Breast epithelium (tissue), 4 donors: Measurements from ENCODE around the gene FHIT. TPM values are rescaled to one million over a fixed set of nuclear protein-coding genes. Genes with fewer than 3 reads are reported as not detected.

Experiments
- DNase-seq, 2 donors: peaks; one replicate each; pipeline ENCODE4 v3.0.0-alpha.2; 2019; ENCODE audit warnings: low spot score in 2 of 2
- H3K27ac ChIP-seq, 2 donors: fragments of 200-600 bp; sonication (generic) in 1 of 2; one replicate each; pipeline ENCODE4 v1.5.1; 2016 to 2019; ENCODE audit warnings: mild to moderate bottlenecking in 1 of 2
- H3K27me3 ChIP-seq, 2 donors: fragments of 200-600 bp; sonication (generic) in 1 of 2; one replicate each; pipeline versions ENCODE4 v1.5.1 to v1.6.0; 2017 to 2019; ENCODE audit warnings: control low read depth in 1 of 2, mild to moderate bottlenecking in 1 of 2
- H3K36me3 ChIP-seq: fragments of 200-600 bp; one replicate; pipeline ENCODE4 v1.5.1; 2019
- H3K4me1 ChIP-seq, 2 donors: fragments of 200-600 bp; sonication (generic); one replicate each; pipeline ENCODE4 v1.5.1; 2016 to 2019; ENCODE audit warnings: control low read depth in 1 of 2
- H3K4me3 ChIP-seq, 3 donors: fragments of 200-600 bp; sonication (generic); 1 replicate in 2 of 3; 2 replicates in 1 of 3; pipeline ENCODE4 v1.5.1; 2016 to 2019; ENCODE audit warnings: mild to moderate bottlenecking in 3 of 3, moderate library complexity in 2 of 3
- H3K9me3 ChIP-seq, 2 donors: fragments of 200-600 bp; sonication (generic) in 1 of 2; one replicate each; pipeline ENCODE4 v1.5.1; 2016 to 2019; ENCODE audit warnings: control low read depth in 1 of 2
- CTCF ChIP-seq, 3 donors: fragments of 450-650 bp; IDR thresholded peaks; one replicate each; pipeline ENCODE4 v1.5.1; 2016 to 2017; ENCODE audit warnings: antibody characterized with exemption in 3 of 3, mild to moderate bottlenecking in 3 of 3, moderate library complexity in 3 of 3
- POLR2A ChIP-seq: fragments of 450-650 bp; IDR thresholded peaks from one replicate; pipeline ENCODE4 v1.6.1; 2016; ENCODE audit warnings: antibody characterized with exemption, mild to moderate bottlenecking, moderate library complexity
- POLR2AphosphoS5 ChIP-seq, 3 donors: sonication (generic); formaldehyde crosslinking; IDR thresholded peaks; one replicate each; pipeline ENCODE4 v1.6.1; 2017; ENCODE audit warnings: antibody characterized with exemption in 3 of 3
- intact Hi-C: fragments of 100-400 bp; cut with DNase I; formaldehyde crosslinking; loops from one replicate; pipeline ENCODE4 v1.15.1; 2023; ENCODE audit warnings: low total_unique reads
- total RNA-seq, 3 donors: library from RNA; depleted of rRNA; stranded (reverse); fragments of >200 nt; gene quantifications; one replicate each; pipeline ENCODE4 v1.1.0, GENCODE V29; 2016

The FHIT gene
- total RNA-seq, 3 donors from 2014 or later, result 9.0 to 19.2 (median 17.7) TPM

GRCh38 chr3:59885899-59886400 is 1365.3 kb downstream of the FHIT start:
- intact Hi-C loops, result no loop called here
- Histone ChIP-seq H3K4me3 (no peak overlapping the region), H3K9me3 (no peaks in the 10 kb centered on the region), H3K27ac (no peak overlapping the region), H3K36me3 (no peaks in the 10 kb centered on the region), H3K27me3 (no peaks in the 10 kb centered on the region), H3K4me1 (no peaks in the 10 kb centered on the region)
- DNase-seq, result no peak
- TF ChIP-seq CTCF (IDR thresholded peaks at IDR 0.05), result no peak
- no peak for TF ChIP-seq POLR2A
- TF ChIP-seq POLR2AphosphoS5 (IDR thresholded peaks at IDR 0.05), result no peak

GRCh38 chr3:59885101-59885500 is 1366.2 kb downstream of the FHIT start:
- Histone ChIP-seq H3K4me3 (no peak overlapping the region), H3K27ac (no peak overlapping the region), H3K4me1 (no peaks in the 10 kb centered on the region), H3K9me3 (no peaks in the 10 kb centered on the region), H3K36me3 (no peaks in the 10 kb centered on the region), H3K27me3 (no peaks in the 10 kb centered on the region)
- DNase-seq, result no peak
- intact Hi-C loops, result no loop called here
- TF ChIP-seq CTCF (IDR thresholded peaks at IDR 0.05) (no peak), POLR2A (no peak), POLR2AphosphoS5 (IDR thresholded peaks at IDR 0.05) (no peak)

- no peaks in the 10 kb centered on the region for H3K27me3 ChIP-seq
- no peaks in the 10 kb centered on the region for H3K36me3 ChIP-seq
- H3K4me1 ChIP-seq, result no peaks in the 10 kb centered on the region
- intact Hi-C loops, result no loop called here
- H3K27ac ChIP-seq, result no peak overlapping the region
- TF ChIP-seq POLR2AphosphoS5 (IDR thresholded peaks at IDR 0.05) (no peak), POLR2A (no peak), CTCF (IDR thresholded peaks at IDR 0.05) (no peak)
- DNase-seq, result no peak
- no peak overlapping the region for H3K4me3 ChIP-seq
- H3K9me3 ChIP-seq, result no peaks in the 10 kb centered on the region
Measured at GRCh38 chr3:59884409-59884808, 1366.8 kb downstream of the FHIT start.

- Histone ChIP-seq H3K4me1 (no peaks in the 10 kb centered on the region), H3K36me3 (no peaks in the 10 kb centered on the region), H3K27me3 (no peaks in the 10 kb centered on the region), H3K4me3 (no peak overlapping the region), H3K9me3 (no peaks in the 10 kb centered on the region), H3K27ac (no peak overlapping the region)
- intact Hi-C loops, result no loop called here
- DNase-seq, result no peak
- TF ChIP-seq CTCF (IDR thresholded peaks at IDR 0.05) (no peak), POLR2A (no peak)
Measured at GRCh38 chr3:59882746-59883145, 1368.5 kb downstream of the FHIT start.

- Histone ChIP-seq H3K4me1 (no peaks in the 10 kb centered on the region), H3K4me3 (no peak overlapping the region), H3K9me3 (no peaks in the 10 kb centered on the region), H3K36me3 (no peaks in the 10 kb centered on the region), H3K27me3 (no peaks in the 10 kb centered on the region), H3K27ac (no peak overlapping the region)
- intact Hi-C loops, result no loop called here
- TF ChIP-seq POLR2A, result no peak
- TF ChIP-seq CTCF (IDR thresholded peaks at IDR 0.05), result no peak
- TF ChIP-seq POLR2AphosphoS5 (IDR thresholded peaks at IDR 0.05), result no peak
- no peak for DNase-seq
Measured at GRCh38 chr3:59880717-59881116, 1370.5 kb downstream of the FHIT start.
